Activated CD4-positive, CD25-positive, alpha-beta regulatory T cell treated with anti-CD3 and anti-CD28 coated beads, Interleukin-2, amount 50 U/mL, for 72 hours (primary cell): ENCODE measurements around the gene FHIT.

ENCODE experiments used
- DNase-seq: peaks from one replicate; pipeline ENCODE4 v3.0.0; 2021

The FHIT gene

DNA sequence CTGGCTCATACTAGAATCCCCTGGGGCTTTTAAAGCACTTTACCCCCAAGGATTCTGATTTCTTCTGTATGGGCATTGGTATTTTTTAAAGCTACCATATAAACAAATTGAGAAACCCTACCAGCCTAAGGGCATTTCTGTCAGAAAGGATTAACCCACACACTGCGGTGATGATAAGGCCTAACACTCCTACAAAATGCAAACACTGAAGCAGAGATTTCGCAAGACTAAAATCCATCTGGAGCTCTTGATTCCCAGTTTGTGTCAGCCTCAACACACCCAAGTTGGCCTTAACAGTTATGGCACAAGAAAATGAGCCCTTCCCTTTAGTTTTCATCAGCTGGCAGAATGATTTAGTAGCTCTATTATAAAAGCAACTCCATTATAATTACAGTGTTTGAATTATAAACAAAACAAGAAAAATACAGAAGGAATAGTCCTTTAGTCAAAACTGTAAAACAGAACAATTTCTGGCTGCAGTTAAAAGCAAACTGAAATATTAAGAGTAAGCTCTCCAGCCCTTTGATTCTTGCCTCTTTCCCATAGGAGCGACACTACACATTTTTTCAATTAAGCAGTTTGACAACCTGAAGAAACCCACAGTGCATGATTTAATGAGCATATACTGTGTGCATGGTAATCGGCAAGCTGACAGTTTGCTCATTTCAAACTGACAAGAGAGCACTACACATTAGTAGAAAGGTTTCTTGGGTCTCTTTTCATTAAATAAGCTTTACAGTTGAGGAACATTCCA, 441.2 kb downstream of the FHIT start:
- no peak for DNase-seq

DNA sequence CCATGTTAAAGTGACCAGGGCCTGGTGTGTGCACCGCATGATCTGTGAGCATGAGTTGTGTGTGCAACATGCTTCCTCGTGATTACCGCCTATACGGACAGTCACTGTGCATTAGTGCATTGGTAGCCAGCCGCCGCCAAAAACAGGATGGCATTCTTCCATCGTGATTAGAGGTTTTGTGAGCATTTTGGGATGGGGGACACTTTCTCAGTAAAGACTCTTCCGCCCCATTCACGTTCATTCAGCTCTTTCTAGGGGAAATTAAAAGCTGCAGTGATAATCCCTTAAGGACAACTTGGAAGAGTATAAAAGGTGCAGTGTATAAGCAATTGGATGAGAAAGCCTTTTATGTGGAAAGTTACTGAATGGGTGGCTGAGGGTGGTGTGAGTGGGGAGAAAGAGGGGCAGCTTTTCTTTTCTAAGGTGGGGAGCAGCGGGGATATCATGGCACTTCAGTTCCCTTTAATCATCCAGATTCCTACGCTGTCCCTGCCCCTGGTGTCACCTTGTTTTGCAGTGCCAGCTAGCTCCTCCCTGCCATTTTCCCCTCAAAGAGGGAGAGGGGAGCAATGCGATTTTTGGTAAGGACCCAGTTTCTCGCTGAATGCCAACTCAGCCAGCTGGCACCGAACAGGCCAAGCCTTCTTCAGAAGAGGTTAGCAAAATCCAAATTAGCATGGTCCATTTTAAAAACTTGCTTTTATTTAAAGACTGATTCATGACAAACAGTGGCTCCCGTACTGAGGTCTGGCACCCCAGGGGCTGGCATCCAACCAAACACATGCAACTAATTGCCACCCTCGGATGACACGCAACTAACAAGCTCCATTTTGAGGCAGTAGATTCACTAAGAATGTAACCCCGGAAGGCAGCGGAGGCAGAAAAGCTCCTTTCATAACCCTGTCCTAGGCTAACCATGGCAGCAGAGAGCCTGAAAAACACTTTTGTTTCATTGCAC, 447.8 kb downstream of the FHIT start:
- DNase-seq: no peak

DNA sequence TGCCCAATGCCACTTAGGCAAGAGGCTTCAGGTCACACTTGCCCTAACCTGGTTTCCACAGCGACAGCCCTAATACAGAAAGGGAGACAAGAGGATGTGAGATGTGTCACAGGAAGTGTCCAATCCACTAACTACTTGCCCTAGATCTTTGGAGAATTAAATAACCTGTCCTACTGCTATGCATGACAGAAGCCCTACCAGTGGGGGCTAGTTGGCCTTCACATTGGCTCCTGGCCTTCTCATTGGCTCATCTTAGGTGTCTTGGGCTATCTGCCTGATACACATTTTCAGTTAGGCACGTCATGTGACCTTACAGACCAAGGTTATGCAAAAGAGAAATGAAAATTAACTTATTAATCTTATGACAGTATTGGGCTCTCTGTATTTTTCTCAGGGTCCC, 449.9 kb downstream of the FHIT start:
- no peak for DNase-seq

DNA sequence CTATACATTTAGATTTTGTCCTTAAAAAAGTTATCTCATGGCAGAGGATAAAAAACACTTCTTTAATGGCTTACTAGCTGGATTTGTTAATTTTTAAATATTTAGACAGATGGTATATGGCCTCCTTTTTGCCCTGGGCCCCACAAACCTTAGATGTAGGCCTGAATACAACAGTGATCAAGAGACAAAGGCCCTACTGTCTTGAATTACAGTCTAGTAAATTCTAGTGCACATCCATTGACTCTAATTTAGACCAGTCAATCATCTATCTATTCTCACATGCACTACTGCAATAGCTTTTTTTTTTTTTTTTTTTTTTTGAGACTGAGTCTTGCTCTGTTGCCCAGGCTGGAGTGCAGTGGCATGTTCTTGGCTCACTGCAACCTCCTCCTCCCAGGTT, 452.8 kb downstream of the FHIT start:
- DNase-seq: no peak

DNA sequence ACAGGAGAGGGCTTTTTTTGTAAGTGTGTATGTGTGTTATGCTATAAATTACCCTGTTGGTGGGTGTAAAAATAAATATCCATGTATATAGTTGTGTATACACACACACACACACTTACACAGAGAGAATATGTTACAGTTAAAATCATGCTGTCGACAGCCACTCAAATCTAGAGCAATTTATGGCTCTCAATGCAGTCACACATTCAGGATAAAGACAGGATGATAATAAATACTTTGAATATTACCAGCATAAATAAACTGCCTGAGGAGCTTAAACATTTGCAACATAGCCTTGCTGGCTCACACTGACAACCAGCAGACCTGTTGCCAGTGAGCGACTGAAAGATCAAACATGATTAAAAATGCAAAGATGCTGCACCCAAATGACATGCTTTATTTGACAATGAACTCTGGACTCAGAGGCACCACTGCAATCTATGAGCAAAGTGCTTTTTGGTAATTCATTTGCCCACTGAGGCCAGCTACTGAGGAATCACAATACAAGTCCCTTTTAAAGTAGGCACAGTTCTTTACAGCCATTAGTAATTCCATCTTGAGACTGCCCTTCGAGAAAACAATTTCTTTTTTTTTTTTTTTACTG, 458.9 kb downstream of the FHIT start:
- DNase-seq: no peak

DNA sequence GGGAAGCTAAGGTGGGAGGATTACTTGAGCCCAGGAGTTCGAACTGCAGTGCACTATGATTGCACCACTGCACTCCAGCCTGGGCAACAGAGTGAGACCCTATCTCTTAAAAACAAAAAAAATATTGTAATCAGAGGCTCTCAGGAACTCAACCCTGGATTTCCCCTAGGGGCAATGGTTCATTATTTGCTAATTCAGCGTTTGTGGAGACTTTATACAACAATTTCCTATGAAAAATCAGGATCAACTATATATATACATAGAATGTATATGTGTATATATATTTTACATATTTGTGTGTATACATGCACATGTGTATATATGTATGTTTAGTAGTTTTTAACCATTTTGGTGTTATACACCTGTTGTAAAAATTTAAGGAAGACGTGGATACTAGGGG, 463.1 kb downstream of the FHIT start:
- no peak for DNase-seq

DNA sequence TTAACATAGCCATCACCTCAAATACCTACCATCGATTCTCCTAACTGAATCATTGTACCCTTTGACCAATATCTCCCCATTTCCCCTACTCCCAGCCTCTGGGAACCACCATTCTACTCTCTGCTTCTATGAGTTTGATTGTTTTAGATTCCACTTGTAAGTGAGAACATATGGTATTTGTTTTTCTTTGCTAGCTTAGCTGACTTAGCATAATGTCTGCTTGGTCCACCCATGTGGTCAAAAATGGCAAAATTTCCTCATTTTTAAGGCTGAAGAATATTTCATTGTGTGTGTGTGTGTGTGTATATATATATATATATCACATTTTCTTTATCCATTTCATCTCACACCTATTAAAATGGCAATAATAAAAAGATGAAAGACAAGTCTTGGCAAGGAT, 469.3 kb downstream of the FHIT start:
- no peak for DNase-seq

DNA sequence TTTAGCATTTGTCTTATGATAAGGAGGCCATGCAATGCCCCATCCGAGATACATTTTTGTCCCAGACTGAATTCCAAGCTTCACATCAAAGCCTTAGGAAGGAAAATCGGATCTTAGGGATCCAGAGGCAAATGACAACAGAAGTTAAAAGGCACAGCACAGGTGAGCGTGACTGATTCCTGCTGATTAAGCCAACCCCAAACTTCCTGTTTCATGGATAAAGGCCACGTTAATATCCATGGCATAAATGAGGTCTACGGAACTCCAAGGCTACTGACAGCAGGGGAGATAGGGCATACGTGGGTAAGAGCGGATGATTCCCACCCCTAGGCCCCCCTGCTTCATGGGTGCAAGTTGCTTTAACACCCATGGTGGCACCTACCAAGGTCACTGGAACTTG, 471.6 kb downstream of the FHIT start:
- DNase-seq: no peak

DNA sequence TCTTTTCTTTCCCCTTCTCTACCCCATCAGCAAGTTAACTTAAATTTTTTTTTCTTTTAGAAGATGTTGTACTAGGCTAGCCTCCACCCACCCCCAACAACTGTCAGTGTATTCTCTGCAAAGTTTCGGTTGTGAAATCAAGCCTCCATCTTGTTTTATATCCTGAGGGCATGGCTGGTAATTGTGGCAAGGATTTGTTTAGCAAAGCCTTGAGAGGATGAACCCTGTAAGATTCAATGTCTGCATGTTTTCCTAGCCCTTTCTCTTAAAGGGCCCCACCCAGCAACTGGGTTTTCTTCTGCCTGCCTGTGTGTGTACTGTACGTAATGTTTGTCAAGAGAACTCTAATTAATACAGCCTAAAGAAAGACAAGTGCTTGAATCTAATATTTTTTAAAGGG, 475.3 kb downstream of the FHIT start:
- DNase-seq: no peak

DNA sequence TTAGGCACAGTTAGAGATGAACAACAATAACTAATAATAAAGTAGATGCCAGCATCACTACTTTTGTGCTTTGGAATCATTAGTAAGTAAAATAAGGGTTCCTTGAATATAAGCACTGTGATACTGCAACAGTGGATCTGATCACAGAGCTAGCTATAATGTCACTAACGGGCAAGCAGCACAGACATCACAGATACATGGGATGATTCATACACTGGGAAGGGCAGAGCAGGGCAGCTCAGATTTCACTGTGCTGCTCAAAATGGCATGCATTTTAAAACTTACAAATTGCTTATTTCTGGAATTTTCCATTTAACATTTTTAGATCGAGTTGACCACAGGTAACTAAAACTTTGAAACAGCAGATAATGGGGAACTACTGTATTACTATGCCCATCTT, 476.6 kb downstream of the FHIT start:
- no peak for DNase-seq

DNA sequence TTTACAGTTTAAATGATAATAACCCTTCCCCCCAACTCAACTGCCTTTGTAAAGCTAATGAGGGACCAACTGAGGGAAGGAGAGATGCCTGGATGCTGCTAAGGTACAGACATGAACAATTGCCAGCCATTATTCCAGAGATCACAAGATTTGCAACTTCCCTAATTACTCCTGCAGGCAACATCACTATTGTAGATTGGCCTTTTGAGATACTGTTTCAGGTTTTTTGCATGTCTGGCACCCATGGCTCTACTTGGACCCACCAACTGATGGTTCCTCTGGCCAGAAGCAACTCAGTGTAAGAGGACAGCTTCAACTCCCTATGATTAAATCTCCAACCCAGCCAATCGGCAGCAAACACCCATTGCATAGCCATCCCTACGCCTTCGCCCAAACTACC, 478.7 kb downstream of the FHIT start:
- DNase-seq: no peak

DNA sequence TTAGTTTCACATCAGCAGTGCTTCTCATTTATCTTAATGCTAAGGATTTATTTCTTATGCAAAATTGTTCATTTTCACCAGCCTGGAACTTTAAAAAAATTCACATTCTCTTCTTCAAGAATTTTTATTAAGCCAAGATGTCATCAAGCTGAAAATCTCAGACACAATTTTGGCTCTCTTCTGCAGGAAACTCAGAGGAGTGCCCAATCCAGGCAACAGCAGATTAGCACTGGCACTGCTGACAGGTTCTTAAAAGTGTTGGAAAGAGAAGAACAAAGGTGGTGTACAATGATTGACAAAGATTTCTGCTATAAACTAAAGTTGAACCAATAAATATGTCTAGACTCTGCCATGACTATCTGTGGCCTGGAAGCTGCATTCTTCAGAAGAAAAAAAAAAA, 479.5 kb downstream of the FHIT start:
- DNase-seq: no peak

DNA sequence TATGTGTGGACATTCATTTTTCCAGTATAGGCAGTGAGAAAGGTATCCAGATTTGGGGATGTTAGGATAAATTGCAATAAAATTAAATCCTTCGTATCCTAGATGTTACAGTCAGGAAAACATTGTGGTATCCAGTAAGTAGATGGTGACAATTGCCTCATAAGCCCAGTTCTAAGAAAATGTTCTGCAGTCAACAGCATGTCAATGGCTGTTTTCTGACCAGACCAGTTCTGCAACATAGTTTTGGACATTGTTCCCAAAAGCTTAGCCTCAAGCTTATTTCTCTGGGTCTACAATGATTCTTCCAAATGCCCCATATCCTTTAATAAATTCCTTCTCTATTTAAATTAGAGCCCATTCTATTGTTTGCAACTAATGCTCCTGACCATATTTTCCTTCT, 480.7 kb downstream of the FHIT start:
- no peak for DNase-seq

DNA sequence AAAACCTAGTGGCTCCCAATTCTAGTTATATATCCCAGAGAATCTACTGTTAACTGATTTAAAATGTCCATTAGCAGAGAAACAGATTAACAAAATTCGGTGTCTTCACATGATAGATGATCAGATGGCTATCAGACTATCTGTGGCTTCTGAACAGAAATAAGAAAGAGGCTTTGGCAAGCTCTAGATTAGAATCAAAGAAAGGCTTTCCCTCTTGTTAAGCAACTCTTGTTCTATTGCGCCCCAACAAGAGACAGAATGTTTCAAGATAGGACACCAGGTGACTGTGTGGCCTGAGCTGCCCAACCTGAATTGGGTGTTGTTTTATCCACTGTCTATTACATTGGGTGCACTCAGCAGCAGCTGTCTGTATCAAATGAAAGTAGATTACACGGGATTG, 483.7 kb downstream of the FHIT start:
- no peak for DNase-seq

DNA sequence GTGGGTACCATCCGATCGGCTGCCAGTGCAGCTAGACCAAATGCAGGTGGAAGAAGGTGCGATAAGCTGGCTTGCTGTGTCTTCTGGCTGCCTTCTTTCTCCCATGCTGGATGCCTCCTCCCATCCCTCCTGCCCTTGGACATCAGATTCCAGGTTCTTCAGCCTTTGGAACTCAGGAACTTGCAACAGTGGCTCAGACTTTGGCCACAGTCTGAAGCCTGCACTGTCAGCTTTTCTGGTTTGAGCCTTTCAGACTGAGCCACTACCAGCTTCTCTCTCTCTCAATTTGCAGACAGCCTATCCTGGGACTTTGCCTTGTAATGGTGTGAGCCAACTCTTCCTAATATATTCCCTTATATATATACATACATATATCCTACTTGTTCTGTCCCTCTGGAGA, 485.5 kb downstream of the FHIT start:
- DNase-seq: no peak

DNA sequence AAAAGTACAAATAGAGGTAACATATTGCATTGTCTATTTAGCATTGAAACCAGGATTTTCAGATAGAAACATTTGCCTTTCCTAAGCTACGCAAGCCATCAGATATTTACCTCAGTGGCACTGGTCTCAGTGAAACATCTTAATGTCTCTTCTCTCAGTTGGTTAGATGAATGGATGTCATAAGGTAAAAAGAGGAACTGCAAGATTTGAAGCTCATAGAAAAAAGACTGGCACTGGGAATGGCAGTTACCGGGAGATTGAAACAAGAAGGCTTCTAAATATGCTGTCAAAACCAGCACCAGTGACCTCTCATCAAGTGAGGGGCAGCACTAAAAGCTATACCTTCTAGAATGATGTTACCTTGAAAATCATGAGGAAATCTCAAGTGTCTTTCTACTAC, 486.4 kb downstream of the FHIT start:
- no peak for DNase-seq

DNA sequence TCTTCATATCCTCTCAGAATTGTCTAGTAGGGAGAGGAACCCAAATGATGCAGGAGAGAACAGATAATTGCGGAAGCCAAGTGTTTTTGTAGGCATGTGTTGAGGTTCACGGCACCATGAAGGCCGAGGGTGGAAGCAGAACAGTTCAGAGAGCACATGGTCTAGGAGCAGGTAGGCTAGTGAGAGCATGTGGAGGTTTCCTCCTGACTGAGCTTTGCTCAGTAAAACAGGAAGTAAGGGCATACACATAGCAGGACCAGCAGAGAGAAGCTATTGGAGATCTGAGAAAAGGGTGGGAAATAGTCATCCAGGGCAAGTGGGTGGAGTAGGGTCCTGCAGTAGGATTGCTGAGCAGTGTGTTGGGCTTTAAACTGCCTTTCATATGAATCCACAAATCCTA, 491.1 kb downstream of the FHIT start:
- no peak for DNase-seq

DNA sequence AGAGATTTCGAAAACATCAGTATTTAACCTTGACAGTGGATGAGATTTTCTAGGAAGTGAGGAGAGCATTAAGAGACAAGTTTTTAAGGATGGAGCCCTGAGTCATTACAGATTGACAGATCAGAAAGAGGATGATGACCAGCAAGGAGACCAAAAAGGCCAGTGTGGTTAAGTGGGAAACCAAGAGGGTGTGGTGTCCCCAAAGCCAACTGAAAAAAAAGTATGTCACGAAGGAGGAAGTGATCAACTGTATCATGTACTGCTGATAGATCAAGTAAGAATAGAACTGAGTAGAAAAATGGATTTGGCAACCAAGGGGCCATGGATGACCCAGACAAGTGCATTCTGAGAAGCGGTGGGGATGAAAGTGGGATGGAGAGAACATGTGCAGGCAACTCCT, 491.8 kb downstream of the FHIT start:
- DNase-seq: no peak

DNA sequence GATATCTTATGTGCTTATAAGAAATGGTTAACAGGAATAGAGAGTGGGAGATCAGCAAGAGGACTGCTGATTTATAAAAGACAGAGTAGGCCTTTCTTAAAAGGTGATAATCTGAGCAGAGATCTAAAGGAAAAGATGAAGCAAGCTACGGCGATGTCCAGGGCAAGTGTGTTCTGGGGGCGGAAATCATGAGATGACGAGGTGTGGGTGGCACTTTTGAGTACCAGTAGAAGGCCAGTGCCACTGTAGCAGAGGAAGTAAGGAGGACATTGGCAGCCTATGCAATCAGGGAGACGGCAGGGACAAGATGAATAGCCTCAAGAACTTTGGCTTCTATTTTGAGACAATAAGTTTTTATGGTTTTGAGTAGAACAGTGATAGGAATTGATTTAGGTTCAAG, 492.4 kb downstream of the FHIT start:
- DNase-seq: no peak

DNA sequence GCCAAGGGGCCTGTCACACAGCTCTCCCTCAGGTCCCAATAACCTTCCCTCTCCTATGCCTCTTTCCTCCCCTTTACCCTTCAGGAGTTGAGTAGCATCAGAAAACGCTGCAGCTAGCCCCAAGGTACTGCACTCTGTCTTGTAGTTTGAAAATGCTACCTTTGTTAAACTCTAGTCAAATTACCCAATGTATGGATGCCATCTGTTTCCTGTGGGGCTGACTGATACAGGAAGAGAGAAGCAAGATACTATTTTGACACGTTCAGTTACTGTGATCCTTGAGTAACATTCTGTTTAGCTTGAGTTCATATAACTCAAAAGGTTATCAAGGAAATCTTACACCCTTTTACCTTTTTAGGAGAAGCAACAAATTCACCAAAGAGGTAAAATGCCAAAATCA, 493.1 kb downstream of the FHIT start:
- no peak for DNase-seq

DNA sequence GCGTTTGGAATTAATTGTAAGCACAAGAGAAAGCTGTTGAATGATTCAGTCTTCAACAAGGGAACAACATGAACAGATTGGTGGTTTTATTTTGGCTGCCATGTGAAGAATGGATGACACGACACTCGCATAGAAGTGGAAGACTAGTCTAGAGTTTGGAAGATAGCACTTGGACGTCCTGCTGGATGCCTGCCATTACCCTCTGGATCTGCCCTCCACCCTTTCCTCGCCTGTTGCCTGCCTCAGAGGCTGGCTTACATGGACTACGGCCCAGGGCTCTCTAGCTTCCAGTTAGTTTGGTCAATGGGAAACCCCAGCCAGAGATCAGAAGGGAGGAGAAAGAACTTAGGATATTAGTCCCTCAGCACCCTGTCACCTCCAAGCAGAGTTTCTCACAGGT, 493.5 kb downstream of the FHIT start:
- DNase-seq: no peak

DNA sequence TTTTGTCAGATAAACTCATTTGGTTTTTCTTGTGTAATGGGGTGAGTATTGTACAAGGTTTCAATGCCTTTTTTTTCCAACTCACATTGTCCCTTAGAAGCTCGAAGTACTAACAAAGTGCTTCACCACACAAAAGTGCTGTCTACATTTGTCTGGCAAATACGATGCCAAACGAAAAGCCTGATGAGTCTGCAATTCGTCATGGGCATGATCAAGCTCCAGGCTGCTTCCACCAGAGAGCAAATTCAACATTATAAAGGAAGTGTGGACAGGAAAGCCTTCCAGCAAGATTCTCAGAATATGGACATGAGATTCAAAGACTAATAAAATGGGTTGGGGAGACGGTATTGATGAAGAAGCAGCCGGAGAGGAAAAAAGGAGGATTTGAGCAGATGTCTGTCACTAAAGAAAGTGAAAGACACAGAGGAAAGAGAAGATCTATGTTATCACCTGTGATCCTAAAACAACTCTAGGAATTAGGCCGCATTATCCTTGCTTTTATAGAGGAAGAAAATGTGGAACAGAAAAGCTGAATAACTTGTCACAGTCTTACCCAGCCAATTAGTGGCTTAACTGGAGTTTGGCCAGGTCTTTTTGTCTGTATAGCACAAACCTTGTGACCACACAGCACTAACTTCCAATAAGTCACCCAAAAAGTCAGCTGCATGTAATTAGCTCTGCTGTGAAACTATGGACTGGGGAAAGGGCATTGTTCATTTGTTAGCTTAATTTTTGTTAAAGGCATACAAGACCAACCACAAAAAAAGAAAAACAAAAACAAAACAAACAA, 494.8 kb downstream of the FHIT start:
- DNase-seq: no peak

DNA sequence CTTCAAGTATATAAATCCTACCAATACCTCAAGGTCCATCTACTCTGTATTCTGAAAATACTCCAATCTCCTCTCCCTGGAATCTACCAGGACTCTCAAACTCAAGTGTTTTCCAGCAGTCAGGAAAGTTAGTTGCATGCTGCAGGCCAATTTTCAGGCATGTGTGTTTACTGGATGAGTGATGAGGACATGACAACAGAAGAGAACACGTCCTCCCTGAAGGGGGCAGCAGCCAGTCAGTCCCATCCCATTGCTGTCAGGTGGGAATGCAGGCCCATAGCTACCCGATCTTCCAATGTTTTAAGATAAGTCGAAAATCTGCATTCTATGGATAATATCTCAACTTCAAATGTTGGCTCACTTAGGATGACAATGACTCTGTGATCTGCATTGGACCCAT, 496.2 kb downstream of the FHIT start:
- no peak for DNase-seq
